ENCODE measurements around the gene CTNND2. TPM values are rescaled to one million over a fixed set of nuclear protein-coding genes. Genes with fewer than 3 reads are reported as not detected.

The CTNND2 gene
- total and polyA plus RNA-seq, 3 donors from 2014 or later, result 9.1 to 17.2 (median 11.3) TPM

DNA sequence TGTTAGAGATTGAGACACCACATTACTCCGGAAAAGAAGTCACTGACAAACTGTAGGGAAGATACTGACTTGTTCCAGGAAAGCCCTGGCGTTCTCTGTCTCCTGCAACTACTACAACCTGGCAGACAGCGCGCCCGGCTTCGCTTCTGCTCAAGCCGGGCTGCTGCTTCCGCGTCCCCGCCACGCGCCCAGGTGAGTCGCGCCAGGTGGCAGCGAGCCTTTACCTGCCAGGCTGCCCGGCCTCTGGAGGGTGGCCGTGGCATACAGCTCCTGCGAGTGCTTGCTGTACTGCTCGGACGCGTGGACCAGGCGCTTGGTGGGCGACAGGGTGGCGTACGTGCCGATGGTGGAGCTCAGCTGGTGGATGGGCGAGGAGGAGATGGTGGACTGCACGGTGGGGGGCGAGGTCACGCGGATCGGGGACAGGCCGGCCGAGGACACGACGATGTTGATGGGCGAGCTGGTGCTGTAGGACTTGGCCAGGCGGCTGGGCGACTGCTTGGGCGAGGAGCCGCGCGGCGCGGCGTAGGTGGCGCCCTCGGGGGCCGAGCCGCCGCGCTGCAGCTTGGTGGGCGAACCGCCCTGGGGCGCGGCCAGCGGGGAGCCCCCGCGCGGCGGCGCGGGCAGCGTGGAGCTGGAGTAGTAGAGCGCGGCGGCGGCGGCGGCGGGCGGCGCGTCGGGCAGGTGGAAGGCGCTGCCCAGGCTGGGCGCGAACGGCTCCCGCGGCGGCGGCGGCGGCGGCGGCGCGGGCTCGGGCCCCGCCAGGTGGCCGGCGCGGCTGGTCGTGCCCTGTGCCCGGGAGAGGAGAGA, 519.6 kb downstream of the CTNND2 start:
- H3K27ac ChIP-seq, result no peak overlapping the region
- peaks cover 4% of the 10 kb centered on the region for H3K4me1 ChIP-seq
- intact Hi-C loops (cut with DNase I; ENCODE audit: low total_unique reads), result no loop called here
- no peaks in the 10 kb centered on the region for H3K9me3 ChIP-seq
- no peaks in the 10 kb centered on the region for H3K36me3 ChIP-seq (ENCODE audit: low read depth, missing control alignments)
- WGBS, 2 donors, result 3% methylated on average over 26 to 64 of the region's 96 CpGs
- no peak for TF ChIP-seq POLR2A (IDR thresholded peaks at IDR 0.05)
- TF ChIP-seq, protein P1, sequence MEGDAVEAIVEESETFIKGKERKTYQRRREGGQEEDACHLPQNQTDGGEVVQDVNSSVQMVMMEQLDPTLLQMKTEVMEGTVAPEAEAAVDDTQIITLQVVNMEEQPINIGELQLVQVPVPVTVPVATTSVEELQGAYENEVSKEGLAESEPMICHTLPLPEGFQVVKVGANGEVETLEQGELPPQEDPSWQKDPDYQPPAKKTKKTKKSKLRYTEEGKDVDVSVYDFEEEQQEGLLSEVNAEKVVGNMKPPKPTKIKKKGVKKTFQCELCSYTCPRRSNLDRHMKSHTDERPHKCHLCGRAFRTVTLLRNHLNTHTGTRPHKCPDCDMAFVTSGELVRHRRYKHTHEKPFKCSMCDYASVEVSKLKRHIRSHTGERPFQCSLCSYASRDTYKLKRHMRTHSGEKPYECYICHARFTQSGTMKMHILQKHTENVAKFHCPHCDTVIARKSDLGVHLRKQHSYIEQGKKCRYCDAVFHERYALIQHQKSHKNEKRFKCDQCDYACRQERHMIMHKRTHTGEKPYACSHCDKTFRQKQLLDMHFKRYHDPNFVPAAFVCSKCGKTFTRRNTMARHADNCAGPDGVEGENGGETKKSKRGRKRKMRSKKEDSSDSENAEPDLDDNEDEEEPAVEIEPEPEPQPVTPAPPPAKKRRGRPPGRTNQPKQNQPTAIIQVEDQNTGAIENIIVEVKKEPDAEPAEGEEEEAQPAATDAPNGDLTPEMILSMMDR (IDR thresholded peaks at IDR 0.05), result no peak
- peak; percentile 31 for DNase-seq
- peak overlapping the region; percentile 37 to 45 for H3K4me3 ChIP-seq
- H3K27me3 ChIP-seq, result no peaks in the 10 kb centered on the region

DNA sequence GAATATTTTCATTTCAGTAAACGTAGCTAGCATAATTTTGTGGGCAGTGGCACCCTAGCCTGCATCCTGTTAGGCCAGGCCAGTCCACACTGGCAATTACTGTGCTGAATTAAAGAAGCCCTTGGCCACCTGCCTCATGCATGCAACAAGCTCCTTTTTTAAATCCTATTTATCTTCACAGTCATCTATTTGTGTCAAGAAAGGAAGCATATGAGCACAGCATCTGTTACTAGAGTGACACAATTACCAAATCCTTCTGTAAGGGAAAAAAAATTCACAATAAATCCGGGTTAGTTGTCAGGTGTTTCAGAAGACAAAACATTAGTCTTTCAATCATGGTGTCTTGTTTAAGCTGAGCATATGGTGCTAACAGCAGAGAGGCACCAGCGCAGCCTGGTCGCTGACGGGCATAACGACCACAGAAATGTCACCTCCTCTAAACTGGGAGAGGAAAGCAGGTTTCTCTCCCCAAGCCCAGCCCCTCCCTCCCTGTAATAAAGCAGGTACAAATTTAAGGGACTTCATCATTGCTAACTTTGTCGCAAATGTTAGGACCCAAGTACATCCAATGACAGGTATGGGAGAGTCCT, 520.6 kb downstream of the CTNND2 start:
- Histone ChIP-seq H3K4me1 (peaks cover 4% of the 10 kb centered on the region), H3K4me3 (no peak overlapping the region), H3K36me3 (ENCODE audit: low read depth, missing control alignments) (no peaks in the 10 kb centered on the region), H3K27ac (no peak overlapping the region), H3K9me3 (no peaks in the 10 kb centered on the region), H3K27me3 (no peaks in the 10 kb centered on the region)
- TF ChIP-seq, protein P1 (IDR thresholded peaks at IDR 0.05), result no peak
- TF ChIP-seq POLR2A (IDR thresholded peaks at IDR 0.05), result no peak
- intact Hi-C loops (cut with DNase I; ENCODE audit: low total_unique reads), result no loop called here
- 74 to 78% methylated on average over 7 of the region's 7 CpGs for WGBS, 2 donors
- DNase-seq, result no peak

DNA sequence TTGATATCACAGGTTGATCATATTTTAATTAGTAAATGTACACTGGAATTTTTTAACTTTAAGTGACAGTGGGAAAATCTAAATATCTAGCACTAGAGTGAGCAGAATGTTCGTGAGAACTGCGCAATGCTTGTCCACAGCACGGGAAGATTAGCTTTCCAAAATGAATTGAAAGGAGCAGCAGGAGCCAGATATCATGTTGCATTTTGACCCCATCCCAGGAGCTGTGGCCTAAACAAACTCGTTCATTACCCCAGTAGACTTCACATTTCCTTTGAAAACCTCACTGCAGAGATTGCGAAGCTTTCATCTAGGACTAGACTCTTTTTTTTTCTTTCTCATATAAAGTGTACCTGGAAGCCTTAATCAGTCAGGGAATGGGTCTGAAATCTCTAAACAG, 525.8 kb downstream of the CTNND2 start:
- Histone ChIP-seq H3K27me3 (no peaks in the 10 kb centered on the region), H3K27ac (no peak overlapping the region), H3K4me1 (no peaks in the 10 kb centered on the region), H3K9me3 (no peaks in the 10 kb centered on the region), H3K36me3 (ENCODE audit: low read depth, missing control alignments) (no peaks in the 10 kb centered on the region), H3K4me3 (no peak overlapping the region)
- DNase-seq, result no peak
- WGBS, 2 donors, result 85 to 90% methylated on average over 5 of the region's 5 CpGs
- TF ChIP-seq, protein P1 (IDR thresholded peaks at IDR 0.05), result no peak
- no peak for TF ChIP-seq POLR2A (IDR thresholded peaks at IDR 0.05)
- intact Hi-C loops (cut with DNase I; ENCODE audit: low total_unique reads), result no loop called here

DNA sequence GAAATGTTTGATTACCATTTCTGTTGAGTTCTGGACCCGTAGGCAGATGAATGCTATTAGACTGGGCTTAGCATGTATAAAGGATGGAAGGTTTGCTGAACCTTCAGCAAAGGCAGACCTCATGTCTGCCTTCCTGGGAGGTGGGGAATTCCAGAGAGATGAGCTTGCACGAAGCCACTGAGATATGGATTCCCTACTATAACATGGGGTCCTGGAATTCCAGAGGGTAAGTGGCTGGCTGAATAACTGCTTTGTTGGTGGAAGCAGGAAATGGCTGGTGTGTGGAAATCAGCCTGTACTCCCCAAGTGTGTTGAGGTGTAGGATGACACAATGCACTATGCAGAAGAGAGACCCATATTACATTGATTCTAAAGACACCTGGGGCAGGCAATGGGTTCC, 526.4 kb downstream of the CTNND2 start:
- TF ChIP-seq, protein P1 (IDR thresholded peaks at IDR 0.05), result no peak
- TF ChIP-seq POLR2A (IDR thresholded peaks at IDR 0.05), result no peak
- no peaks in the 10 kb centered on the region for H3K9me3 ChIP-seq
- H3K4me3 ChIP-seq, result no peak overlapping the region
- H3K27ac ChIP-seq, result no peak overlapping the region
- H3K27me3 ChIP-seq, result no peaks in the 10 kb centered on the region
- intact Hi-C loops (cut with DNase I; ENCODE audit: low total_unique reads), result no loop called here
- DNase-seq, result no peak
- WGBS, 2 donors, result 70 to 77% methylated on average over 2 of the region's 2 CpGs
- no peaks in the 10 kb centered on the region for H3K36me3 ChIP-seq (ENCODE audit: low read depth, missing control alignments)
- H3K4me1 ChIP-seq, result no peaks in the 10 kb centered on the region
